ENCODE measurements around the gene FSTL3.

The FSTL3 gene

DNA sequence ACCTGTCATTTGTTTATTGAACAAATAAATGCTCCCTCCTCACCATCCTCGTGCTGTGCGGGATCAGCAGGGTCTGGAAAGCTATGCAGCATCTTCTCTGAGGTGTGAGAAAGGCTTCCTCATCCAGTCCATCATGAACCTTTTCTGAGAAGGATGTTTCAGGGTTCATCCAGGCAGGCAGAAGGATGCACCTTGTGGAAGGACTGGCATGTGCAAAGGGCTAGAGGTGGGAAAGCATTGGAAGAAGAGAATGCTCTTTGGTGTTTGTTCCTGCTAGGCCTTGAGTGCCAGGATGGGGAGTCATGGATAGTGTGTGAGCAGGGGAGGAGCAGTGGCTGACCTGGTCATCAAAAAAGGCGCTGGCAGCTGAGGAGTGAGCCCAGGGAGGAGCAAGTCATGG, 39.2 kb downstream of the FSTL3 start:
- Histone ChIP-seq H3K4me2 (ENCODE audit: low read length) (no peak overlapping the region), H3K4me3 (ENCODE audit: low read length) (no peak overlapping the region), H3K56ac (ENCODE audit: low read length) (no peak overlapping the region), H2BK5ac (ENCODE audit: low read length) (no peak overlapping the region), H3K23ac (ENCODE audit: low read length) (no peak overlapping the region), H3K18ac (ENCODE audit: low read length) (no peak overlapping the region), H2AK5ac (ENCODE audit: low read length) (no peak overlapping the region), H3K4ac (ENCODE audit: low read depth, low read length) (no peak overlapping the region), H3K27ac (ENCODE audit: low read depth, low read length) (no peak overlapping the region), H4K5ac (ENCODE audit: low read length) (no peak overlapping the region), H4K8ac (ENCODE audit: low read depth, low read length) (no peak overlapping the region), H3K36me3 (ENCODE audit: control insufficient read depth, insufficient read depth, low read length) (no peaks in the 10 kb centered on the region), H2BK120ac (ENCODE audit: low read depth, low read length) (no peak overlapping the region), H3K79me1 (ENCODE audit: low read length) (no peaks in the 10 kb centered on the region), H3K4me1 (ENCODE audit: control insufficient read depth, low read depth, low read length) (no peaks in the 10 kb centered on the region), H3K79me2 (ENCODE audit: control insufficient read depth, insufficient read depth, low read length) (no peaks in the 10 kb centered on the region), H3K27me3 (ENCODE audit: insufficient read depth, low read length, poor library complexity) (no peaks in the 10 kb centered on the region), H2BK15ac (replicated peaks; ENCODE audit: low read depth) (no peak overlapping the region), H3K9ac (ENCODE audit: low read length) (no peak overlapping the region)
- no CpG with 5 or more reads among the region's 3 CpGs for WGBS (ENCODE audit: extremely low coverage, insufficient coverage, low lambda C conversion rate)
- no peak for DNase-seq

DNA sequence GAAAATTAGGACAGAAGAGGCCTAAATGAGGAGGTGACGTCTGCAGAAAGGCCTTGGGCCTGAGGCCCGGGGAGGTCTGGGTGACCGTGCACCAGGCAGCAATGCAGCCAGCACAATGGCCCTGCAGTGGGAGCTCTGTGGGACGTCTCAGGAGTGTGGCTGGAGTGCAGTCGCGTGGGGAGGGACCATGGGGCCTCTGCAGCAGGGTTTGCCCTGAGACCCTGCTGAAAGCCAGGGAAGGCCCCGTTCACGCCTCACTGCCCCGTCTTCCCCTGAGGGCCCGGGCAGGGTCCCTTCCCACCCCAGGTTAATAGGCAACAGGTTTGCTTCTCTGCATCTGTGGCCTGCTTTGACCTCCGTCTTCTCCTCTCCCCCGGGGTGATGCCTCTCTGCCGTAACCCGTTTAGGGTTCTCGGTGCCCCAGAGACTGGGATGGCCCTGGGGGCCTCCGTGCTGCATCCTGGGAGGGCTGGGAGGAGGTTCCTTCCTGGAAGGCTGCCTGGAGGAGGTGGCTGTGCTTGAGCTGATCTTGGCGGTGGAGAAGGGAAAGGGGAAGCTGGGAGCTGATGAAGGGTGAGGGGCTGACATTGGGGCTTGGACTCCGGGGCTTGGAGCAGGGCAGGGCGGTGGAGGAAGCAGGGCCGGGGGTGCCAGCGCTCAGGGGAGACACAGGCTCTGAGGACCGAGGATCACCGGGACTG, 42.2 kb downstream of the FSTL3 start:
- H4K5ac ChIP-seq (ENCODE audit: low read length), result no peak overlapping the region
- no peak overlapping the region for H2AK5ac ChIP-seq (ENCODE audit: low read length)
- no peak for DNase-seq
- no peak overlapping the region for H3K4me3 ChIP-seq (ENCODE audit: low read length)
- no peak overlapping the region for H2BK5ac ChIP-seq (ENCODE audit: low read length)
- H3K23ac ChIP-seq (ENCODE audit: low read length), result no peak overlapping the region
- no peaks in the 10 kb centered on the region for H3K27me3 ChIP-seq (ENCODE audit: insufficient read depth, low read length, poor library complexity)
- no peak overlapping the region for H3K4ac ChIP-seq (ENCODE audit: low read depth, low read length)
- H3K36me3 ChIP-seq (ENCODE audit: control insufficient read depth, insufficient read depth, low read length), result no peaks in the 10 kb centered on the region
- peak overlapping the region; percentile 57 for H3K27ac ChIP-seq (ENCODE audit: low read depth, low read length)
- H3K9ac ChIP-seq (ENCODE audit: low read length), result no peak overlapping the region
- no peak overlapping the region for H4K8ac ChIP-seq (ENCODE audit: low read depth, low read length)
- WGBS (ENCODE audit: extremely low coverage, insufficient coverage, low lambda C conversion rate), result no CpG with 5 or more reads among the region's 23 CpGs
- no peak overlapping the region for H3K56ac ChIP-seq (ENCODE audit: low read length)
- no peak overlapping the region for H3K4me2 ChIP-seq (ENCODE audit: low read length)
- no peaks in the 10 kb centered on the region for H3K4me1 ChIP-seq (ENCODE audit: control insufficient read depth, low read depth, low read length)
- no peaks in the 10 kb centered on the region for H3K79me2 ChIP-seq (ENCODE audit: control insufficient read depth, insufficient read depth, low read length)
- H2BK15ac ChIP-seq (replicated peaks; ENCODE audit: low read depth), result no peak overlapping the region
- no peak overlapping the region for H3K18ac ChIP-seq (ENCODE audit: low read length)
- H3K79me1 ChIP-seq (ENCODE audit: low read length), result no peaks in the 10 kb centered on the region
- no peak overlapping the region for H2BK120ac ChIP-seq (ENCODE audit: low read depth, low read length)

DNA sequence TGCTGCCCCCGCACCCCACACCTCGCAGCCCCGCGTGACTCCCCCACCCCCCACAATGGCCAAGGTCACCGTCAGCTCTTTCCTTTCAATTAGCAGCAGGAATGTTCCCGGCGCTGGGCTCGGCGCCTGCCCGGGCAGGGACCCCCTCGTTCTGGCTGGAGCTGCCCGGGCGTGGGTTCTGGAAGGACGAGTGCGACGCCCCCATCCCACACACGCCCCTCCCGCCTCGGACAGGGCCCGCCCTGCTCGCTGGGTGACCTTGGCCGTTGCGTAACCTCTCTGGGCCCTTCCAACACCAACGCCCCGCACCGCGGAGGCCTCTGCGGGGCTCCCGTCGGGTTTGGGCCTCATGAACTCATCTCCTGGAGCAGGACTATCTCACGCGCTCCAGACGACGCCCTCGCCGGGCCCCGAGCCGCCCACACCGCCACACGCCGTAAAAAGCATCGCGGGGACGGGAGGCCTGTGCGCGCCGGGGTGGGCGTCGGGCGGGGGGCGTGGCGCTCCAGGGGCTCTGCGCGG, 42.9 kb downstream of the FSTL3 start:
- H3K79me2 ChIP-seq (ENCODE audit: control insufficient read depth, insufficient read depth, low read length), result no peaks in the 10 kb centered on the region
- H3K9ac ChIP-seq (ENCODE audit: low read length), result no peak overlapping the region
- no peak overlapping the region for H3K4me3 ChIP-seq (ENCODE audit: low read length)
- no peak for DNase-seq
- WGBS (ENCODE audit: extremely low coverage, insufficient coverage, low lambda C conversion rate), result no CpG with 5 or more reads among the region's 54 CpGs
- H3K79me1 ChIP-seq (ENCODE audit: low read length), result no peaks in the 10 kb centered on the region
- no peak overlapping the region for H2BK120ac ChIP-seq (ENCODE audit: low read depth, low read length)
- H3K27ac ChIP-seq (ENCODE audit: low read depth, low read length), result no peak overlapping the region
- H3K4ac ChIP-seq (ENCODE audit: low read depth, low read length), result no peak overlapping the region
- no peaks in the 10 kb centered on the region for H3K27me3 ChIP-seq (ENCODE audit: insufficient read depth, low read length, poor library complexity)
- H3K23ac ChIP-seq (ENCODE audit: low read length), result no peak overlapping the region
- no peaks in the 10 kb centered on the region for H3K36me3 ChIP-seq (ENCODE audit: control insufficient read depth, insufficient read depth, low read length)
- H2AK5ac ChIP-seq (ENCODE audit: low read length), result no peak overlapping the region
- H2BK15ac ChIP-seq (replicated peaks; ENCODE audit: low read depth), result no peak overlapping the region
- no peak overlapping the region for H2BK5ac ChIP-seq (ENCODE audit: low read length)
- no peak overlapping the region for H4K8ac ChIP-seq (ENCODE audit: low read depth, low read length)
- H3K4me1 ChIP-seq (ENCODE audit: control insufficient read depth, low read depth, low read length), result no peaks in the 10 kb centered on the region
- no peak overlapping the region for H3K18ac ChIP-seq (ENCODE audit: low read length)
- no peak overlapping the region for H4K5ac ChIP-seq (ENCODE audit: low read length)
- H3K4me2 ChIP-seq (ENCODE audit: low read length), result no peak overlapping the region
- no peak overlapping the region for H3K56ac ChIP-seq (ENCODE audit: low read length)

DNA sequence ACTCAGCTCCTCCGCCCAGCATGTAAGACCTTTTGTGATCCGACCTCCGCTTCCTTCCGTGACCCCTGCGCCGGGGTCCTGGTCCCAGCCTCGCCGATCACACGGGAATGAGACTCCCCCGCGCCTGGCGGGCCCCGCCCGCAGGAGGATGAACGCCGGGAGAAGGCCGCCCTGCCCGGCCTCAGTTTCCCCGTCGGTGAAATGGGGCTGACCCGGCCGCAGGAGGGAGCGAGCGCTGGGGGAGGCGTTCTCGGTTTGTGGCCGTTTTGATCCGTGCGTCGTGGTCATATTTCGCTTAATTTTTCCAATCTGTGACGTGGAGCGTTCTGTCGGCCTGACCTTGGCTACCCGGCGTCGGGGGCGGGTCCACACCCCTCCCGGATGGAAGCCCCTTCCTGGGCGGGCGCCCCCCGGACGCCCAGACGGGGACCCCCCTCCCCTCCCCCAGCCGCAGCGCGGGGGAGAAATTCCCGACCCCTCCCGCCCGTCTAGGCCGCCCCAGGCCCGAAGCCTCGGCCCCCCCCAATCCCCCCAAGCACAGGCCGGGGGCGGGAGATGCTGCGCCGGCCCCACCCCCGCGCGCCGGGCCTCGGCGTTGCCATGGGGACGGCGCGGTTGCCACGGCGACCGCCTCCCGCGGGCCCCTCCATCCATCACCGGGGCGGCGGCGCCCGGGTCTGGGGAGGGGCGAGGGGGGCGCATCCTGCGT, 43.6 kb downstream of the FSTL3 start:
- Histone ChIP-seq H3K56ac (ENCODE audit: low read length) (no peak overlapping the region), H2BK120ac (ENCODE audit: low read depth, low read length) (no peak overlapping the region), H3K4me1 (ENCODE audit: control insufficient read depth, low read depth, low read length) (no peaks in the 10 kb centered on the region), H3K27ac (ENCODE audit: low read depth, low read length) (no peak overlapping the region), H3K4me3 (ENCODE audit: low read length) (no peak overlapping the region), H3K27me3 (ENCODE audit: insufficient read depth, low read length, poor library complexity) (no peaks in the 10 kb centered on the region), H2BK5ac (ENCODE audit: low read length) (no peak overlapping the region), H4K5ac (ENCODE audit: low read length) (no peak overlapping the region), H4K8ac (ENCODE audit: low read depth, low read length) (no peak overlapping the region), H3K79me2 (ENCODE audit: control insufficient read depth, insufficient read depth, low read length) (no peaks in the 10 kb centered on the region), H3K36me3 (ENCODE audit: control insufficient read depth, insufficient read depth, low read length) (no peaks in the 10 kb centered on the region), H3K4ac (ENCODE audit: low read depth, low read length) (no peak overlapping the region), H2BK15ac (replicated peaks; ENCODE audit: low read depth) (no peak overlapping the region), H2AK5ac (ENCODE audit: low read length) (no peak overlapping the region), H3K18ac (ENCODE audit: low read length) (no peak overlapping the region), H3K4me2 (ENCODE audit: low read length) (no peak overlapping the region), H3K23ac (ENCODE audit: low read length) (no peak overlapping the region), H3K79me1 (ENCODE audit: low read length) (no peaks in the 10 kb centered on the region), H3K9ac (ENCODE audit: low read length) (no peak overlapping the region)
- WGBS (ENCODE audit: extremely low coverage, insufficient coverage, low lambda C conversion rate), result no CpG with 5 or more reads among the region's 79 CpGs
- DNase-seq, result no peak

DNA sequence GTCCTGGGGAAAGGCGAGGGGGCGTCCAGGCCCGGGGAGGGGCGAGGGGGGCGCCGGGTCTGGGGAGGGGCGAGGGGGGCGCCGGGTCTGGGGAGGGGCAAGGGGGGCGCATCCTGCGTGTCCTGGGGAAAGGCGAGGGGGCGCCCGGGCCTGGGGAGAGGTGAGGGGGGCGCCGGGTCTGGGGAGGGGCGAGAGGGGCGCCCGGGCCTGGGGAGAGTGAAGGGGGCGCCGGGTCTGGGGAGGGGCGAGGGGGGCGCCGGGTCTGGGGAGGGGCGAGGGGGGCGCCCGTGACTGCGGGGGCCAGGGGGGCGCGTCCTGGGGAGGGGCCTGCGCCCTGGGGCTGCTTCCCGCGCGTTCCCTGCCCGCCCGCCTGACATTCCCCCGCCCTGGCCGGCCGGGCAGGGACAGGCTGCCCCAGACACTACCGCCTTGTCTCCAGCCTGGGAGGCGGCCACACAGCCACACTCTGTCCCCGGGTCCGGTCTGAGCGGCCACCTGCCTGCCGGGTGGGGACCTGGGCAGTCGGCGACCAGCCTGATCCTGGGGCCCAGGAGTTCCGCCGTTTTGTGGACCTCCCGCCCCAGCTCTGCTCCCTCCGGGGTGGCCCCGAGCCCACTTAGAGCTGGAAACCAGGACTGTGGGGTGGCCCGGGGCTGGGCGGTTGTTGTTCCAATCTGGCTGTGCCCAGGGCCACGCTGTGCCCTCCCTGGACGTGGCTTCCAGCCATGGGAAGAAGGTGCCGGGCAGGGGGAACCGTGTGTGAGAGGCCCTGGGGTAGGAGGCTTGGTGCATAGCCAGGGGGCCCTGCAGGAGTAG, 44.4 kb downstream of the FSTL3 start:
- WGBS (ENCODE audit: extremely low coverage, insufficient coverage, low lambda C conversion rate), result no CpG with 5 or more reads among the region's 58 CpGs
- no peaks in the 10 kb centered on the region for H3K79me2 ChIP-seq (ENCODE audit: control insufficient read depth, insufficient read depth, low read length)

More for the DNA sequence above, 44.4 kb downstream of the FSTL3 start:
- Histone ChIP-seq H3K36me3 (ENCODE audit: control insufficient read depth, insufficient read depth, low read length) (no peaks in the 10 kb centered on the region), H3K27ac (ENCODE audit: low read depth, low read length) (no peak overlapping the region), H2AK5ac (ENCODE audit: low read length) (no peak overlapping the region), H3K27me3 (ENCODE audit: insufficient read depth, low read length, poor library complexity) (no peaks in the 10 kb centered on the region), H3K4me3 (ENCODE audit: low read length) (no peak overlapping the region), H3K4me1 (ENCODE audit: control insufficient read depth, low read depth, low read length) (no peaks in the 10 kb centered on the region), H2BK120ac (ENCODE audit: low read depth, low read length) (no peak overlapping the region), H3K79me1 (ENCODE audit: low read length) (no peaks in the 10 kb centered on the region), H2BK15ac (replicated peaks; ENCODE audit: low read depth) (no peak overlapping the region), H3K4me2 (ENCODE audit: low read length) (no peak overlapping the region), H4K5ac (ENCODE audit: low read length) (no peak overlapping the region), H3K4ac (ENCODE audit: low read depth, low read length) (no peak overlapping the region), H3K18ac (ENCODE audit: low read length) (no peak overlapping the region), H3K23ac (ENCODE audit: low read length) (no peak overlapping the region), H3K56ac (ENCODE audit: low read length) (no peak overlapping the region), H2BK5ac (ENCODE audit: low read length) (no peak overlapping the region), H3K9ac (ENCODE audit: low read length) (no peak overlapping the region), H4K8ac (ENCODE audit: low read depth, low read length) (no peak overlapping the region)
- no peak for DNase-seq

Data from mesendoderm (in vitro differentiated cells).